D721Med (cell line): ENCODE results near the gene MXD4.
"Not testable (repeated sequence)": the region's sequence is repeated elsewhere in the genome, so short reads cannot be mapped to it uniquely, and the experiment has no call there.

Experiments used
- DNase-seq: peaks from one replicate; pipeline ENCODE4 v3.0.0; 2011; ENCODE audit warnings: low spot score; ENCODE audit not compliant: insufficient read length
- FAIRE-seq: peaks from 2 replicates; lab custom pipeline; 2011; peaks lifted over from hg19 to GRCh38; lab: Jason Lieb, UNC
- TF ChIP-seq, protein P1 (sequence below): IDR thresholded peaks from 2 replicates; pipeline ENCODE4 v1.5.1; 2012; ENCODE audit warnings: mild to moderate bottlenecking, control low read depth; ENCODE audit not compliant: insufficient read depth; ENCODE audit errors: missing control alignments

MXD4 gene

GRCh38 chr4:2220016-2220630 lies 41.8 kb downstream of the MXD4 start:
- TF ChIP-seq, protein P1, sequence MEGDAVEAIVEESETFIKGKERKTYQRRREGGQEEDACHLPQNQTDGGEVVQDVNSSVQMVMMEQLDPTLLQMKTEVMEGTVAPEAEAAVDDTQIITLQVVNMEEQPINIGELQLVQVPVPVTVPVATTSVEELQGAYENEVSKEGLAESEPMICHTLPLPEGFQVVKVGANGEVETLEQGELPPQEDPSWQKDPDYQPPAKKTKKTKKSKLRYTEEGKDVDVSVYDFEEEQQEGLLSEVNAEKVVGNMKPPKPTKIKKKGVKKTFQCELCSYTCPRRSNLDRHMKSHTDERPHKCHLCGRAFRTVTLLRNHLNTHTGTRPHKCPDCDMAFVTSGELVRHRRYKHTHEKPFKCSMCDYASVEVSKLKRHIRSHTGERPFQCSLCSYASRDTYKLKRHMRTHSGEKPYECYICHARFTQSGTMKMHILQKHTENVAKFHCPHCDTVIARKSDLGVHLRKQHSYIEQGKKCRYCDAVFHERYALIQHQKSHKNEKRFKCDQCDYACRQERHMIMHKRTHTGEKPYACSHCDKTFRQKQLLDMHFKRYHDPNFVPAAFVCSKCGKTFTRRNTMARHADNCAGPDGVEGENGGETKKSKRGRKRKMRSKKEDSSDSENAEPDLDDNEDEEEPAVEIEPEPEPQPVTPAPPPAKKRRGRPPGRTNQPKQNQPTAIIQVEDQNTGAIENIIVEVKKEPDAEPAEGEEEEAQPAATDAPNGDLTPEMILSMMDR: peak; percentile 97
- FAIRE-seq (no peak), DNase-seq (no peak)

DNA sequence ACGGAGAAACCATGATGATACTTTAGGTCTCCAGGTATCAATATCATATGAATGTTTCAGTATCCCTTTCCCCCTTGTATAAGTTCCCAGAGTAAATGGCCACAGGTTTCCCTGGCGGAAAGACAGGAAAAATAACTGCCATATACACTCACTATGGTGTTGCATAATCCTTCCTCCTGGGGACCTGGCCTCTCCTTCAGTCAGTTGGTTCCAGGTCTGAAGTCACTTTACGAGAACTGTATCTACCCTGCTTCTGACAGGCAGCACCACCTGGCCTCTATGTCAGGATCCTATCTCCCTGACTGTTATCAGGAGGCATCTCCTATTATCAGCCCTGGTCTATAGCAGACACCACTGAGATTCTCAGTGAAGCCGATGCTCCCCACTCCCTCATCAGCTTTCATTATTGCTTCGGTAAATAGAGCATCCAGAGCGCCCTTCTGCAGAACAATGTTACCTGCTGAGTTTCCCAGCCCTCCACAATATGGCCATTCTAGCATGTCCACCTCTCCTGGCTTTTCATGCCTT lies 42.6 kb downstream of the MXD4 start:
- no peak for DNase-seq
- no peak for FAIRE-seq
- TF ChIP-seq, protein P1: no peak

DNA sequence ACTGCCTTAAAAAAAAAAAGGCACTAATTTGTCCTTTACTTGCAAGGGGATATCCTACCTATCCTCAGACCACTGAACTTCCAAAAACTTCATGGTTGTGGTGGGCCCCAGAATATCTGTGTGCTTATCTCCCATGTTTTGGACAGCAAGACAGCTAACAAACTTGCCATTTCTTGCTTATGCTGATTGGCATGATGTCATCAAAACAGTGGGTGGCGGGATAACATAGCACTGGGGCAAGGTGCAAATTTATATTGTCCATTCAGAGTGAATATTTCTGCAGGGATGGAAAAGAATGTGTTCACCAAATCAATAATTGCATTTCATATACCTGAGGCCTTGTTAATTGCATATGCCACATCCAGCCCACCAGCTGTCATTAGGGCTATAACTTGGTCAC lies 43.5 kb downstream of the MXD4 start:
- DNase-seq (no peak), FAIRE-seq (no peak)
- TF ChIP-seq, protein P1: no peak

DNA sequence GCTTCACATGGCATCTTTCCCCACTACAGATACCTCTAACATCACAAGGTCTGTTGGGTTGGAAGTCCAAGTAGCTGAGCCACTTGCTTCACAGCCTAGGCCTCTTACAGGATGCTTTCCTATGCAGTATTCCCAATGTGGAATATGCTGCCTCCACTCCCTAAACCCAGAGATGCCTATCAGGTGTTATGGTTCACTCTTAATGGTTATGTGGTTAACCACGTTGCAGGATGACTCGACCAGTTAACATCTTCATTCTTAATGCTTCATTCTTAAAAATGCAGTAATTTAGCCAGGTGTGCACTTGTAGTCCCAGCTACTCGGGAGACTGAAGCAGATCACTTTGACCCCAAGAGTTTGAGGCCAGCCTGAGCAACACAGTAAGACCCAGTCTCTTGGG lies 44.2 kb downstream of the MXD4 start:
- DNase-seq: no peak
- FAIRE-seq: no peak
- TF ChIP-seq, protein P1: no peak

GRCh38 chr4:2212831-2213230 lies 49.1 kb downstream of the MXD4 start:
- DNase-seq: no peak
- no peak for FAIRE-seq
- TF ChIP-seq, protein P1: no peak

DNA sequence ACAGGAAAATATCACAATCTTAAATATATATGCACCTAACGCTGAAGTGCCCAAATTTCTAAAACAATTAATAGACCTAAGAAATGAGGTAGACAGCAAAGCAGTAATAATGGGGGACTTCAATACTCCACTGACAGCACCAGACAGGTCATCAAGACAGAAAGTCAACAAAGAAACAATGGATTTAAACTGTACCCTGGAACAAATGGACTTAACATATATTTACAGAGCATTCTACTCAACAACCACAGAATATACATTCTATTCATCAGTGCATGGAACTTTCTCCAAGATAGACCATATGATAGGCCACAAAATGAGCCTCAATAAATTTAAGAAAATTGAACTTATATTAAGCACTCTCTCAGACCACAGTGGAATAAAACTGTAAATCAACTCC lies 59.1 kb downstream of the MXD4 start:
- not testable (repeated sequence) for FAIRE-seq, DNase-seq
